Astrocyte of the cerebellum (primary cell): Measurements from ENCODE around the gene TBC1D14.
"Not testable (repeated sequence)": the region's sequence is repeated elsewhere in the genome, so short reads cannot be mapped to it uniquely, and the experiment has no call there.

Source experiments
- DNase-seq: peaks from one replicate; pipeline ENCODE4 v3.0.0-alpha.2; 2011; ENCODE audit warnings: low read depth
- H3K4me3 ChIP-seq: 2 replicates; pipeline ENCODE4 v1.5.1; 2011; ENCODE audit warnings: mild to moderate bottlenecking, low read depth, low read length, moderate library complexity
- CTCF ChIP-seq: IDR thresholded peaks from 2 replicates; pipeline ENCODE4 v1.5.1; 2012; ENCODE audit warnings: low read length, low read depth, moderate library complexity, mild to moderate bottlenecking; ENCODE audit errors: missing control alignments
- in situ Hi-C: cut with HindIII; loops from 2 replicates; pipeline ENCODE4 v1.10.0; 2017; ENCODE audit warnings: low sequenced_read_pairs

Gene TBC1D14

GRCh38 chr4:6890358-6890757 lies 19.3 kb upstream of the TBC1D14 start:
- no peak for DNase-seq
- TF ChIP-seq CTCF, result no peak
- in situ Hi-C loops, result no loop called here
- H3K4me3 ChIP-seq, result no peak overlapping the region

- DNase-seq, in situ Hi-C loops, H3K4me3 ChIP-seq: not testable (repeated sequence)
Measured at GRCh38 chr4:6890971-6891370, 18.7 kb upstream of the TBC1D14 start.

GRCh38 chr4:6891436-6892170 lies 18.0 kb upstream of the TBC1D14 start:
- no peak overlapping the region for H3K4me3 ChIP-seq
- DNase-seq, result no peak
- in situ Hi-C loops, result no loop called here

GRCh38 chr4:6892190-6892908 lies 17.3 kb upstream of the TBC1D14 start:
- in situ Hi-C loops, result no loop called here
- H3K4me3 ChIP-seq, result no peak overlapping the region
- no peak for DNase-seq
- peak; percentile 4 for TF ChIP-seq CTCF

More at GRCh38 chr4:6891436-6892170, 18.0 kb upstream of the TBC1D14 start:
- no peak for TF ChIP-seq CTCF

GRCh38 chr4:6892909-6893202 lies 16.8 kb upstream of the TBC1D14 start:
- in situ Hi-C loops, result no loop called here
- no peak for DNase-seq
- no peak for TF ChIP-seq CTCF
- H3K4me3 ChIP-seq, result no peak overlapping the region

- in situ Hi-C loops, result no loop called here
- no peak for DNase-seq
- no peak overlapping the region for H3K4me3 ChIP-seq
- no peak for TF ChIP-seq CTCF
Measured at GRCh38 chr4:6893449-6894085, 16.1 kb upstream of the TBC1D14 start.

GRCh38 chr4:6894086-6894478 lies 15.5 kb upstream of the TBC1D14 start:
- TF ChIP-seq CTCF, result no peak
- no peak overlapping the region for H3K4me3 ChIP-seq
- in situ Hi-C loops, result no loop called here
- no peak for DNase-seq
